PFSK-1 (cell line): ENCODE results near the gene IRF1.

ENCODE experiments used
- FOXP2 ChIP-seq: optimal IDR thresholded peaks from 2 replicates; pipeline ENCODE3; 2011; ENCODE audit warnings: borderline replicate concordance, control low read depth, inconsistent platforms; ENCODE audit not compliant: insufficient read depth; ENCODE audit errors: extremely low read length, extremely low read depth
- POLR2AphosphoS5 ChIP-seq: IDR thresholded peaks from 2 replicates; pipeline ENCODE4 v1.6.1; 2012; ENCODE audit warnings: low read depth, mild to moderate bottlenecking, control low read depth, low read length, moderate library complexity
- REST ChIP-seq, 2 experiments: IDR thresholded peaks; 2 replicates each; pipeline versions ENCODE4 v1.6.1 to v1.8.0; 2011 to 2012; ENCODE audit warnings: low read depth in 2 of 2, low read length in 2 of 2, control low read depth in 1 of 2, inconsistent platforms in 1 of 2, mild to moderate bottlenecking in 1 of 2, moderate library complexity in 1 of 2; ENCODE audit not compliant: insufficient read depth in 1 of 2
- SIN3A ChIP-seq: IDR thresholded peaks from 2 replicates; pipeline ENCODE4 v1.6.1; 2012; ENCODE audit warnings: mild to moderate bottlenecking, low read length, moderate library complexity, borderline replicate concordance; ENCODE audit not compliant: insufficient read depth
- TAF1 ChIP-seq: IDR thresholded peaks from 2 replicates; pipeline ENCODE4 v1.6.1; 2012; ENCODE audit warnings: low read length, control low read depth, borderline replicate concordance; ENCODE audit not compliant: insufficient read depth

DNA sequence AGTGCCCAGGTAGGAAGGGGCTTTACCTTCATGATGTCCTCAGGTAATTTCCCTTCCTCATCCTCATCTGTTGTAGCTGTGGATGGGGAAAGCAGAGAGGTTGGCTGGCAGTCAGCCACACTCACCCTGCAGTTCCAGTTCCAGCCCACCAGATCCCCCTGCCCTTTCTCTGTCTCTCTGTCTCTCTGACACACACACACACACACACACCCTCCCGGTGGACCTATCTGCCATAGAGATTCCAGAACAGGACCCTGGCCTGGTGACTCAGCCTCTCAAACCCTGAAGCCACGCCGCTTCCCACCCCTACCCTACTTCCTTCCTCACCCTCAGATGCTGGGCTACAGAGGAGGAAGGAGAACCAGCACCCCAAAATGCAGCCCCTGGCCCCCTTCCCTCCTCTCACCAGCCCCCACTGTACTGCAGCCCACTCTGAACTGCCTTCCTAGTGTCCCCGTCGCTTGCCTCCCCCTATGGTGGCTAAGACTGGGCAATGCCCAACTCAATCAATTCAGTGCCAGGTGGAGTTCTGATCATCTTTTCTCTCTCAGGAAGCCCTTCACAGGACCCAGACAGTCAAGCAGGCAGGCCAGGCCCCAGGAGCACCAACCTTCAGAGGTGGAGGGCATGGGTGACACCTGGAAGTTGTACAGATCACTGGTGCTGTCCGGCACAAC is 4.8 kb downstream of the IRF1 start:
- TF ChIP-seq POLR2AphosphoS5 (no peak), REST (IDR thresholded peaks at IDR 0.05; ENCODE audit: insufficient read depth in 1 of 2, low read depth in 2 of 2, low read length in 2 of 2) (no peak), TAF1 (no peak), SIN3A (no peak), FOXP2 (no peak)
